NCI-H69 (cell line): ENCODE results near the gene CA9.
A peak's percentile ranks its signal among the peaks of the same experiment; 100 is the strongest.

Experiments
- DNase-seq: peaks from one replicate; lab custom pipeline; 2025; lab: John Stamatoyannopoulos, UW

CA9 gene

DNA sequence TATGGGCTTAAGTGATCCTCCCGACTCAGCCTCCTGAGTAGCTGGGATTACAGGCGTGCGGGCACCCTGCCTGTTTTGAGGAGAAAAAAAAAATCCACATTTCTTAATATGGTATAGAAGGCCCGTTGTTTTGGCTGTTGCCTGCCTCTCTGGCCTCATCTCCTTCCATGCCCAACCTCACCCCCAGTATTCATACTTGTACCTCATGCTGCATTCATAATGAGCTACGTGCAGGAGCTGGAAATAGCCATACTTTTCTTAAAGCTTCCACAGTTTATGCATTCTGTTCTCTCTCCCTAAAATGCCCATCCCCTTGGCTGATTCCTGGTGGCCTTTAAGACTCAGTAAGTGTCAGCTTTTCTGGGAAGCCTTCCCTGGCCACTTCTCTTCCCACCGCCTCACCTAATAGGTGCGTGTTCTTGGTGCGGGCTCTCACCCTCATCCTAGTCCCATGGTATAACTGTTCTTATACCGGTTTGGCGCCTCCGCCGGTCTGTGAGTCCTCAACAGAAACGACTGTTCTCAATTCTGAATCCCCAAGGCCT, 18.1 kb downstream of the CA9 start:
- no peak for DNase-seq

DNA sequence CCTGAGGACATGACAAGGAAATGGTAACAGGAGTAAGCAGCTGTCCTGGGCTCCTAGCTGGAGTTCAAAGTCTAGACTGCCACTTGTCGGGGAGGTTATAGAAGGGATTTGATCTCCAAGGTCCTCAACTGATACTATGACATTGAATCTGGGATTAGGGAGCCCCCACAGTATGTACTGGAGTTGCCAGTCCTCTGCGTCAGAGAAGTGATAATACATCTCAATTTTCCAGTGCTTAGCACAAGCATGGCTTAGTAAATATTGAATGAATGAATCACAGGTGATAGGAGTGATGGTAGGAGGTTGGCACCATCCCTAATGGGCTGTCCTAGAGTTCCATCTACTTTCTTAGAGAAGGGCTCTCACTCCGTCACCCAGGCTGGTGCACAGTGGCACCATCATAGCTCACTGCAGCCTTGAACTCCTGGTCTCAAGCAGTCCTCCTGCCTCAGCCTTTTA, 22.2 kb downstream of the CA9 start:
- no peak for DNase-seq

DNA sequence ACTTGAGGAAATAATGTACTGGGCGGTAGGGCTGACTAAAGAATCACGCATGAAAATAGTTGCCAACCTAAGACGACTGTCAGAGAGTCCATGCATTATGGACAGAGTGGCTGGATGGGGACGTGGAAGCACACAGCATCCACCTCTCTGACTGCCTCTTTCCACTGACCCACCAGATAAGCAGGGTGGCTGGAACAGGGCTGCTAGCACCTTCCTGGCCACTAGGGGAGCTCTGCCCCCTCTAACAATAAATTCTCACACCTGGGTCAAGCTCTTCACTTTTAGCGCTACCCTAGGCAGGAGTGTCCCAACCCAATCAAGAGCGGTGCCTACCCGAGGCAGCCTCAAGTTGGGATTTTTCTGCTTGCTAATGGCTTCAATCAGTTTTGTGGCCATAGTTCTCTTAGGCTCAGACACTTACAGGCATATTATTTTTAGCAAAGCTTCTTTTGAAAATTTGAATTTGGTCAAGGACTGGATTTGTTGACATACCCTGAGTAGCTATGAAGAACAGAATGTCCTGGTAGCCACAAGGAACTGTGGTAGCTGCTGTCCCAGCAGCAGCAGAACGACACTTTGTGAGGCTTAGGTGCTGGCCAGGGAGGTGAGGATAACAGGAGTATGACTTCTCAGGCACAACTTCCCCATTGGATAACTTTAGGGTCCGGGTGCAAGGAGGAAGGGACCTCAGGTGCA, 22.9 kb downstream of the CA9 start:
- DNase-seq = peak; percentile 66

- DNase-seq = no peak
These were observed 23.8 kb downstream of the CA9 start for GRCh38 chr9:35697486-35697885.

DNA sequence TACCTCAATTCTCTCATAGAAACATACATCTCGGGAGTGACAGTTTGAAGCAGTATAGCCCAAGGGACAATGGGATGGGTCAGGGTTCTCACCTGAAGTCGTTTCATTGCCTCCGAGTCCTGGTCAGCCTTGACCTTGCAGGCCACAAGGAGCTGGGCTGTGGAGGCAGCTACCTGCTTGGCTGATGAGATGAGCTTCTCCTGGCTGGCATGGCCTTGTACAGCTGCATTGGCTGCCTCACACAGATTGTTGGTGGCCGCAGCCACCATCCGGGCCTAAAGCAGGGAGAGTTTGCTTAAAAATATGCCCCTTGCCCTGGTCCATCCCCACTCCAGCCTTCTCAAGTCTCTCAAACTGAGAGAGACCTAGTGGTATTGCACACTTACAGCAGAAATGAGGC, 24.5 kb downstream of the CA9 start:
- no peak for DNase-seq

- DNase-seq = no peak
These were observed 26.3 kb downstream of the CA9 start for GRCh38 chr9:35700031-35700430.

GRCh38 chr9:35700942-35701341, 27.2 kb downstream of the CA9 start:
- DNase-seq = no peak

GRCh38 chr9:35702696-35703095, 29.0 kb downstream of the CA9 start:
- no peak for DNase-seq

- DNase-seq = no peak
These were observed 30.4 kb downstream of the CA9 start for GRCh38 chr9:35703906-35704672.

DNA sequence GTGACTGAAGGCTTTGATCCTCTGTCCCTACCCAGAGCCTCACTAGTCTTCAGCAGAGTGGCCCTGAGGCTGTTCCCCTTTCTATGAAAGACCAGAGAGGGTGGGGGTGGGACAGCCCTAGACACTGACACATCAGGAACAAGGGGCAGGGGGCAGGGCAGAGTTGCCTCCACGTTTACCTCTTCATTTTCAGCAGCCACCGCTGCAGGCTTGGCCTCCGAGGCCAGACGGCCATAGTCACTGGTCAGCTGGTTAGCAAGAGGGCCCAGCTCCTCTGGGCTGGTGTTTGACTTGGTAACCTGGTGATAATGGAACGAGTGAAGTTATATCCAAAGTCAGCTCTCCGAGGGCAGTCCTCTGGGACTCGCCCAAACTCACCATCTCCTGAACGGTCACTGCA, 31.6 kb downstream of the CA9 start:
- DNase-seq = no peak

DNA sequence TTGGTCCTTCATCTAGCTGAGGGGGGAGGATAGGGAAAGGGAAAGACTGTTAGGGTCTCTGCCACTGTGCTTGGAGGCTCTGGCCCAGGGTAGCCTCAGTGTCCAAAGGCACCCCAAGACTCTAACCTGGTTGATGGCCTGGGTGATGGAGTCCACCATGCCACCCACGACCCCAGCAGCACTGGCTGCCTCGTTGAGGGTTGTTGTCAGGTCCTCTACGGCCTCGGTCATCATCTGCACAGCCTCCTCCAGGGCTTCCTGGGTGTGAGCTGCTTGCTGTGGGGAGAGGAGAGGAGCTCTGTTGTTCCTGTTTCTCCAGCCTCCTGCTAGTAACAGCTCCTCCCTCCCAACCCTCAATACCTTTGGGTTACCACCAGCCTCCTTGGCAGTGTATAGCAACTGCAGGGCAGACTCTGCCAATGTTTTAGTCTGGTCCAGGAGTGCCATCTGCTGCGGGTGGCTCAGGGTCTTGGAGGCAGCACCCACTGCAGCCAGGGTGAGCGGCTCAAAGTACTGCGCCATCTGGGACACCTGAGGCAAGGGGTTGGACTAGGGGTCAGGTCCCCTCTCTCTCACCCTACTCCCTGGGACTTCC, 32.2 kb downstream of the CA9 start:
- DNase-seq = no peak

DNA sequence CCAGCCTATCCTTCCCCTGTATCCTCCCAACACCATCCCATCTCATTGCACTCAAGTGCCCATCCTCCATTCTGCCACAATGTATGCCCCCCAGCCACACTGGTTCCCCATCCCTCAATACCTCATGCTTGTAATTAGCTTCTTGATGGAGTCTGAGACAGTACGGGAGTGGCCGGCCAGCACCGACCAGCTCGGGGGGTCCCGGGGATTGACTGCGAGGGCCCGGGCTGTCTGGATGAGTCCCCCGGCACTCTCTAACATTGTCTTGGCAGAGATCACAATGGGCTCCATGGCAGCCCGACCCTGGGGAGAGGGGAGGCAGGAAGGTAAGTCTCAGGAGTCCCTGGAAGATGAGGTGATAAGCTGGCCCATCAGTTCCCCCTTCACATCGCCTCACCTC, 33.2 kb downstream of the CA9 start:
- no peak for DNase-seq

- no peak for DNase-seq
These were observed 34.4 kb downstream of the CA9 start for GRCh38 chr9:35708146-35708545.

DNA sequence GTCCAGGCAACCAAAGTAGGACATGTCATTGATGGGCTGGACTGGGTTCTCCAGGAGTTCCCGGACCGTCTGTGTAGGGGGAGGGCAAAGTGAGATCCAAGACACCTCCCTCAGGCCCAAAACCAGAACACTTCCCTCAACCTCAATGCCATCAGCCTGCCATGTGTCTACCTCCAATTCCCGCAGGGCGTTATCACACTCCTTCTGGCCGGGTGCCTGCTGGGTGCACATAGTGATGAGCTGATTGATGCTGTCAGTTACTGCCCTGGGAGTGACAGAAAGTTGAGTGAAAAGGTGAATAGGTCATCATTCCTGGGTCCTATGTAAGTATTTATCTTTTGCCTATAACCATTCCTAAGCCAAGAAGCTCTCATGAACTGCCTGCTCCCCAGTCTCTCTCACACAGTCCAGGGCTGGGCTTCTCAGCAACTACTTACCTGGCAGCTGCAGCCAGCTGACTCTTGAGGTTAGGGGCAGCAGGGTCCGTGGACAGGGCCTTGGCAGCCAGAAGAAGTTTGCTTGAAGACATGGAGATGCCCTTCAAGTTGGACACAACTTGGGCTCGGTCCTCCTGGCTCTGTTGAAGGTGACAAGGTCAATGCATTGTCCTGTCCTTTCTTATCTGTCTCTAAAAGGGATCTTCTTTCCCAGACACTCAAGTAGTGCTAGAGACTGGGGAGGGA, 37.2 kb downstream of the CA9 start:
- no peak for DNase-seq

DNA sequence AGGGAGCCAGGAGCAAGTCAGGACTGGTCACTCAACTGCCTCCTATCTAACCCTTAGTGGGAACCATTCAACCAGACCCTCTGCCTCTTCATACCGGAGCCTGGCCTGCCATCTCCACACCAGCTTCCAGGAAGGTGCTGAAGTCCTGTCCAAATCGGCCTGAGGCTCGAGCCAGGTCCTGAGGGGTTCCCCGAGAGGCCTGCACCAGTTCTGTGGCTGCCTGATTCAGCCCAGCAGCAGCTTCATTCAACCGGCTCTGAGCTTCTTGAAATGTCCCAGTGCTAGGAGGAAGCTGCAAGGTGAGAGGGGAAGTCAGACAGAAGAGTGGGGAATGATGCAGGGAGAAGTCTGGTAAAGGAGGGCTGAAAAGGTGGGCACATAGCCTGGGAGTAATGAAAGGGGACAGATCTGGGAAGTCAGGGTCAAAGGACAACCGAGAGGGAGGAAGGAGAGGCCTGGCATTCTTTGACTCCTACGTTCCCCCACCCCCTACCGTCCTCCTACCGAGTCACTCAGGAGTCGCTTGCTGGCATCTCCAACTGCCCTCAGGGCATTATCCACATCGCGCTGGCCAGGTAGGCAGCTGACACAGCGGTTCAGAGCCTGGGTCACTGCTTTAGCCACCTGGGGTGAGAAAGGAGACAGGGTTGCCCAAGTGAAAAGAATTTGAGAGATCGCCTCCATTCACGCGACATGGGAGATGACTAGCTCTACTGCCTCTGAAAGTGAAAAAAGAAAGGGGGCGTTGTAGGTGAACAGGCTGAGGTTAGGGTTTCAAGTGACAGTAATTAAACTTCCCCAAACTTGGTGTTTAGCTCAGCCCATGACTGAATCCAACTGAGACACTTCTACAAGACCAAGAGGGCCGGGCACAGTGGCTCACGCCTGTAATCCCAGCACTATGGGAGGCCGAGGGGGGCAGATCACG, 38.0 kb downstream of the CA9 start:
- no peak for DNase-seq

GRCh38 chr9:35712762-35713400, 39.2 kb downstream of the CA9 start:
- no peak for DNase-seq

DNA sequence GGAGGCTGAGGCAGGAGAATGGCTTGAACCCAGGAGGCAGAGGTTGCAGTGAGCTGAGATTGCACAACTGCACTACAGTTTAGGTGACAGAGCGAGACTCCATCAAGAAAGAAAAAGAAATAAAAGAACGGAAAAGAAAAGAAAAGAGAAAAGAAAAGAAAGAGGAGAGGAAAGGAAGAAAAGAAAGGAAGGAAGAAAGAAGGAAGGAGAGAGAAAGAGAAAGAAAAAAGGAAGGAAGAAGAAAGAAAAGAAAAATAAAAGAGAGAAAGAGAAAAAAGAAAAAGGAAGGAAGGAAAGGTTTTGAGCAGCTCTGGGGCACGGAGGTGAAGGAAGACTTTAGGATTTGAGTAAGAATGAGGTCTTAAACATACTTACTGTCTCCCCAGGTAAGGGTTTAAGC, 39.9 kb downstream of the CA9 start:
- DNase-seq = no peak

GRCh38 chr9:35714123-35714522, 40.4 kb downstream of the CA9 start:
- DNase-seq = no peak

DNA sequence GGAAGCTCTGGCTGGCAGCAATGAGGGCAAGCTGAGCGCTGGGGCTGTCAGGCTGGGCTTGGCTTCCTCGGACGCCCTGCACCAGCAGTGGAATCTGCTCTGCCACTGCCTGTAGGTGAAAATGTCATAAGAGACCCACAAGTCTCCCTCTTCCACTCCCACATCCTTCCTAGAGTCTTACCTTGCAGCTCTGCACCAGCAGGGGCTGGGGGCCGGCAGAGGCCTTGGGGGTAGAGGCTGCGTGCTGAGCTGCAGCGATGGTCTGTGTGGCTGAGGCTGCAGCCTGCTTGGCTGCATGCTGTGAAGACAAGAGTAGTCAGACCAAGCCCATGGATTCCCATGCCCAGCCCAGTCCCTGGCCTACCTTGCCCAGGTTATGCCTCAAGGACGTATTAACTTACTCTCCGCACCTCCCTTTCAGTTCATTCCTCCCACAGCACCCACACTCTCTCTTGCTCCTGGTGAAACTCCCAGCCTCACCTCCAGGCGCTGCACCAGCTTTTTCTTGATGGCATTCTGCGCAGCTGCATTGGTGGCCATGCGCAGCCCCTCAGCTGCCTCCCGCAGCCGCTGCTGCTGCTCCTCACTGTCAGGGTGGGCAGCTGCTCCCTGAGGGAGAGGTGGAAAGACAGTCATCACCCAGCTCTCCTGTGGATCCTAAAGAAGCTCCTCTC, 41.0 kb downstream of the CA9 start:
- no peak for DNase-seq

- DNase-seq = no peak
These were observed 42.5 kb downstream of the CA9 start for GRCh38 chr9:35716230-35716629.
